Raji (cell line): ENCODE data around the gene MROH8.

Experiments
- POLR2A ChIP-seq: IDR thresholded peaks from 2 replicates; pipeline ENCODE4 v1.6.1; 2011; ENCODE audit warnings: low read depth, low read length, control low read depth; ENCODE audit not compliant: insufficient read depth

The MROH8 gene

GRCh38 chr20:37205130-37205529 is 25.8 kb upstream of the MROH8 start:
- no peak for TF ChIP-seq POLR2A

- TF ChIP-seq POLR2A, result no peak
Observed at GRCh38 chr20:37204056-37204455, 24.7 kb upstream of the MROH8 start.

GRCh38 chr20:37202267-37202943 is 23.1 kb upstream of the MROH8 start:
- TF ChIP-seq POLR2A, result no peak

- no peak for TF ChIP-seq POLR2A
Observed at GRCh38 chr20:37201827-37202162, 22.4 kb upstream of the MROH8 start.

- no peak for TF ChIP-seq POLR2A
Observed at GRCh38 chr20:37200926-37201826, 21.8 kb upstream of the MROH8 start.

GRCh38 chr20:37200376-37200775 is 21.0 kb upstream of the MROH8 start:
- TF ChIP-seq POLR2A, result no peak

GRCh38 chr20:37198932-37199660 is 19.7 kb upstream of the MROH8 start:
- no peak for TF ChIP-seq POLR2A

GRCh38 chr20:37194621-37195417 is 15.5 kb upstream of the MROH8 start:
- TF ChIP-seq POLR2A, result no peak

- TF ChIP-seq POLR2A, result no peak
Observed at GRCh38 chr20:37193821-37194220, 14.5 kb upstream of the MROH8 start.

- TF ChIP-seq POLR2A, result no peak
Observed at GRCh38 chr20:37193226-37193625, 13.9 kb upstream of the MROH8 start.

- no peak for TF ChIP-seq POLR2A
Observed at GRCh38 chr20:37192137-37192854, 12.9 kb upstream of the MROH8 start.

- no peak for TF ChIP-seq POLR2A
Observed at GRCh38 chr20:37190354-37191112, 11.2 kb upstream of the MROH8 start.

GRCh38 chr20:37189416-37190016 is 10.2 kb upstream of the MROH8 start:
- TF ChIP-seq POLR2A, result no peak
